HG03439 (cell line): ENCODE results near the gene KRT6B.
"Not testable (repeated sequence)": the region's sequence is repeated elsewhere in the genome, so short reads cannot be mapped to it uniquely, and the experiment has no call there.

Experiments
- ATAC-seq: cut with Tn5 transposase; IDR thresholded peaks from one replicate; pipeline ENCODE4 v1.9.1; 2021; ENCODE audit warnings: mild to moderate bottlenecking, moderate library complexity; ENCODE audit not compliant: unreplicated experiment

KRT6B gene

GRCh38 chr12:52415870-52416750, 35.8 kb downstream of the KRT6B start:
- ATAC-seq: no peak

- no peak for ATAC-seq
Measured at GRCh38 chr12:52414936-52415335, 37.0 kb downstream of the KRT6B start.

- no peak for ATAC-seq
Measured at GRCh38 chr12:52413782-52414345, 38.1 kb downstream of the KRT6B start.

GRCh38 chr12:52413202-52413601, 38.7 kb downstream of the KRT6B start:
- ATAC-seq: no peak

GRCh38 chr12:52411815-52412214, 40.1 kb downstream of the KRT6B start:
- no peak for ATAC-seq

- ATAC-seq: not testable (repeated sequence)
Measured at GRCh38 chr12:52410589-52411248, 41.2 kb downstream of the KRT6B start.

GRCh38 chr12:52407918-52408317, 44.0 kb downstream of the KRT6B start:
- ATAC-seq: no peak

- ATAC-seq: no peak
Measured at GRCh38 chr12:52405922-52406385, 46.0 kb downstream of the KRT6B start, which contains the start of gene KRT82. TSS of gene KRT82 (minus strand) at chr12:52406335. CDS start at chr12:52406277, 58 bp downstream.

- ATAC-seq: no peak
Measured at GRCh38 chr12:52404951-52405350, 47.0 kb downstream of the KRT6B start.

- no peak for ATAC-seq
Measured at GRCh38 chr12:52403561-52403960, 48.4 kb downstream of the KRT6B start.

GRCh38 chr12:52402873-52403540, 48.9 kb downstream of the KRT6B start:
- ATAC-seq: no peak

- no peak for ATAC-seq
Measured at GRCh38 chr12:52402377-52402776, 49.6 kb downstream of the KRT6B start.

- ATAC-seq: no peak
Measured at GRCh38 chr12:52401926-52402325, 50.0 kb downstream of the KRT6B start.

- ATAC-seq: no peak
Measured at GRCh38 chr12:52401526-52401925, 50.4 kb downstream of the KRT6B start.

- no peak for ATAC-seq
Measured at GRCh38 chr12:52400906-52401305, 51.0 kb downstream of the KRT6B start.

GRCh38 chr12:52399756-52400155, 52.2 kb downstream of the KRT6B start:
- ATAC-seq: no peak

GRCh38 chr12:52398176-52398575, 53.8 kb downstream of the KRT6B start:
- ATAC-seq: no peak

- no peak for ATAC-seq
Measured at GRCh38 chr12:52396656-52397055, 55.3 kb downstream of the KRT6B start.
